HG02623 (cell line): ENCODE measurements around the gene VAX1.
"Not testable (repeated sequence)": the region's sequence is repeated elsewhere in the genome, so short reads cannot be mapped to it uniquely, and the experiment has no call there.

Experiments used
- ATAC-seq: cut with Tn5 transposase; IDR thresholded peaks from one replicate; pipeline ENCODE4 v1.9.1; 2021; ENCODE audit warnings: moderate library complexity; ENCODE audit not compliant: unreplicated experiment

VAX1 gene

DNA sequence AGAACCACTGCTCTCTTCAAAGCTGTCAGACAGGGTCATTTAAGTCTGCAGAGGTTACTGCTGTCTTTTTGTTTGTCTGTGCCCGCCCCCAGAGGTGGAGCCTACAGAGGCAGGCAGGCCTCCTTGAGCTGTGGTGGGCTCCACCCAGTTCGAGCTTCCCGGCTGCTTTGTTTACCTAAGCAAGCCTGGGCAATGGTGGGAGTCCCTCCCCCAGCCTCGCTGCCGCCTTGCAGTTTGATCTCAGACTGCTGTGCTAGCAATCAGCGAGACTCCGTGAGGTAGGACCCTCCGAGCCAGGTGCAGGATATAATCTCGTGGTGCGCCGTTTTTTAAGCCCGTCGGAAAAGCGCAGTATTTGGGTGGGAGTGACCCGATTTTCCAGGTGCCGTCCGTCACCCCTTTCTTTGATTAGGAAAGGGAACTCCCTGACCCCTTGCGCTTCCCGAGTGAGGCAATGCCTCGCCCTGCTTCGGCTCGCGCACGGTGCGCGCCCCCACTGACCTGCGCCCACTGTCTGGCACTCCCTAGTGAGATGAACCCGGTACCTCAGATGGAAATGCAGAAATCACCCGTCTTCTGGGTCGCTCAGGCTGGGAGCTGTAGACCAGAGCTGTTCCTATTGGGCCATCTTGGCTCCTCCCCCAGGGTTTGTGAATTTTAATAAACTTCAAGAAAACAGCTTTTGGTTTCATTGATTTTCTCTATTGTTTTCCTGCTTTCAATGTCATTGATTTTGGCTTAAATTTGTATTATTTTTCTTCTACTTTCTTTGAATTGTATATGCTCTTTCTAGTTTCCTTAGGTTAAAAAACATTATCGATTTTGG lies 53.4 kb downstream of the VAX1 start:
- not testable (repeated sequence) for ATAC-seq
